HG03025 (cell line): ENCODE measurements around the gene SH2D3C.

Source experiments
- ATAC-seq: cut with Tn5 transposase; IDR thresholded peaks from one replicate; pipeline ENCODE4 v1.9.1; 2021; ENCODE audit warnings: mild to moderate bottlenecking, moderate library complexity; ENCODE audit not compliant: unreplicated experiment, low FRiP score

Gene SH2D3C

GRCh38 chr9:127746959-127747569 lies 31.4 kb downstream of the SH2D3C start:
- no peak for ATAC-seq

- no peak for ATAC-seq
Observed at GRCh38 chr9:127744398-127745110, 33.9 kb downstream of the SH2D3C start.

- no peak for ATAC-seq
Observed at GRCh38 chr9:127742435-127743088, 35.9 kb downstream of the SH2D3C start.

- ATAC-seq: no peak
Observed at GRCh38 chr9:127741831-127742434, 36.5 kb downstream of the SH2D3C start.

GRCh38 chr9:127739614-127740330 lies 38.7 kb downstream of the SH2D3C start:
- no peak for ATAC-seq

GRCh38 chr9:127738666-127739065 lies 39.8 kb downstream of the SH2D3C start:
- no peak for ATAC-seq

- ATAC-seq: no peak
Observed at GRCh38 chr9:127735530-127736185, 42.8 kb downstream of the SH2D3C start.

- peak; percentile 64 for ATAC-seq
Observed at GRCh38 chr9:127734747-127735529, 43.5 kb downstream of the SH2D3C start, which contains the start of gene TOR2A. Gene TOR2A, minus strand, starts transcription at chr9:127735294. Its CDS starts 24 bp downstream, at chr9:127735270.

GRCh38 chr9:127734247-127734746 lies 44.2 kb downstream of the SH2D3C start:
- no peak for ATAC-seq

GRCh38 chr9:127733614-127734013 lies 44.9 kb downstream of the SH2D3C start:
- no peak for ATAC-seq

GRCh38 chr9:127732444-127732843 lies 46.0 kb downstream of the SH2D3C start:
- no peak for ATAC-seq

- no peak for ATAC-seq
Observed at GRCh38 chr9:127731938-127732337, 46.5 kb downstream of the SH2D3C start.

- ATAC-seq: no peak
Observed at GRCh38 chr9:127730799-127731410, 47.6 kb downstream of the SH2D3C start.

GRCh38 chr9:127730262-127730661 lies 48.2 kb downstream of the SH2D3C start:
- ATAC-seq: no peak

- ATAC-seq: no peak
Observed at GRCh38 chr9:127729522-127730256, 48.8 kb downstream of the SH2D3C start.

GRCh38 chr9:127728808-127729207 lies 49.7 kb downstream of the SH2D3C start:
- no peak for ATAC-seq

- no peak for ATAC-seq
Observed at GRCh38 chr9:127726871-127727270, 51.6 kb downstream of the SH2D3C start.

- no peak for ATAC-seq
Observed at GRCh38 chr9:127724012-127724411, 54.5 kb downstream of the SH2D3C start.
